NCI-H446 (cell line): ENCODE measurements around the gene ANKRD16.
"Not testable (repeated sequence)": the region's sequence is repeated elsewhere in the genome, so short reads cannot be mapped to it uniquely, and the experiment has no call there.

Source experiments
- DNase-seq, 2 experiments: peaks; one replicate each; lab custom pipeline; 2025; lab: John Stamatoyannopoulos, UW

The ANKRD16 gene

DNA sequence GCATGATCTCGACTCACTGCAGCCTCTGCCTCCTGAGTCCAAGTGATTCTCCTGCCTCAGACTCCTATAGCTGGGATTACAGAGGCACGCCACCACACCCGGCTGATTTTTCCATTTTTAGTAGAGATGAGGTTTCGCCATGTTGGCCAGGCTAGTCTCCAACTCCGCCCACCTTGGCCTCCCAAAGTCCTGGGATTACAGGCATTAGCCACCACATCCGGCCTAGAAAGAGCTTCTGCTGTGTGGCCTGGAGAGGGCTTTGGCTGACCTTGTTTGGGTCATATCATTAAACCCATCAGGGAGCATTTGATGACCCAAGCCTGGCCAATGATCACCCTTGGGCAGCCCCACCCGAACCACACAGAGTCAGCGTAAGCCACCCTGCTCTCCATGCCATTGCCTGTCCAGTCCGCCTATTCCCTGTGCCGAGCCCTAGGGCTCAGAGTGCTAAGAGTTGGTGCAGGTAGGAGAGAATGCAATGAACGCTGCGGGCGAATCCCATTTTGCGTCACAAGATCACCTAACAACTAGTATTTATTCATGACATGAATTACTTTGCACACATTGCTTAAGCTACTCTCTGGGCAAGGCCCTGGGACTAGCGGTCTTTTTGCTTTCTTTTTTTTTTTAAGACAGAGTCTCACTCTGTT is 54.1 kb downstream of the ANKRD16 start:
- no peak for DNase-seq

DNA sequence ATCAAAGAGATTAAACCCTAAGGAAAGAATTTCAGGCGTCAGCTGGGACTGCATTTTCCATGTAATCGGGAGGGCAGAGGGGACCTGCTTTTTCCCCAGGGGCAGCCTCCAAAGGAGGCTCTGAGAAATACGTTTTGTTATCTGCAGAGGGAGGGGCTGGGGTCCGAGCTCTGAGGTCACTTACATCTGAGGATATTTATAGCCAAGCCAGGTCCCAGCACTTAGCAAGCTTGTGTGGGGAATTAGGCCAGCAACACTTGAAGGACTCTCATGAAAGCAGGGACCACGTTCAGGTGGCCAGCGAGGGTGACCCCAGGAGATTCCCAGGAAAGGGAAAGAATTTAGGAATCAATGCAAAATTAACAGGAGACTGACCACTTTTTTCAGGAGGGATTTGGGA is 55.9 kb downstream of the ANKRD16 start:
- no peak for DNase-seq

DNA sequence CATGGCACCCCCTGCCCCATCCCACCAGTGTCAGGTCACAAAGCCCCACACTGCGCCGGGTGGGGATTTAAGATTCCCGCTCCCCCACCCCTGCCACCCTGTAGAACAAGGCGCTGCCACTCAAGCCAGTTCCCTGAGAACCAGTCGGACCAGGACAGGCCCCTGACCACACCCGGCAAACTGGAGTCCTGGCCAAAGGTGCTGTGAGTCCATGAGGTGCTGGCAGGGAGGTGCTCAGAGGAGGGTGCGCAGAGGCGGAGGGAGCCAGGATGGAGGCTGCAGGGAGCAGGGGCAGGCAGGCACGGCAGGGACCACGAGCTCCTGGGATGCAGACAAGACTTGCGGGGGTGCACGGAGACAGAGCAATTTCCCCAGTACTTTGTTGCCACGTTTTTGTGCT is 56.7 kb downstream of the ANKRD16 start:
- no peak for DNase-seq

DNA sequence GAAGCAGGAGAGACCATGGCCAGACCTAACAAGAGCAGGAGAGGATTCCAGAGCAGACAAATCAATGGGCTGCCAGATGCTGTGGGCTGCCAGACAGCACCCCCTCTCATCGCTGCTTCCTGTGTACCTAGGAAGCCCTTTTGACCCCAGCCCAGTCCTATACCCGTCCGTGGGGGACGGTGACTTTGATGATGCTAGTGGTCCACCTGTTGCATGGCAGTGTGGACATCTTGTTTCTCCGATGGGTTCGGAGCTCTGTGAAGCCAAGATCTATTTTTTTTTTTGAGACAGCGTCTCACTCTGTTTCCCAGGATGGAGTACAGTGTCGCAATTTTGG is 58.3 kb downstream of the ANKRD16 start:
- no peak for DNase-seq

DNA sequence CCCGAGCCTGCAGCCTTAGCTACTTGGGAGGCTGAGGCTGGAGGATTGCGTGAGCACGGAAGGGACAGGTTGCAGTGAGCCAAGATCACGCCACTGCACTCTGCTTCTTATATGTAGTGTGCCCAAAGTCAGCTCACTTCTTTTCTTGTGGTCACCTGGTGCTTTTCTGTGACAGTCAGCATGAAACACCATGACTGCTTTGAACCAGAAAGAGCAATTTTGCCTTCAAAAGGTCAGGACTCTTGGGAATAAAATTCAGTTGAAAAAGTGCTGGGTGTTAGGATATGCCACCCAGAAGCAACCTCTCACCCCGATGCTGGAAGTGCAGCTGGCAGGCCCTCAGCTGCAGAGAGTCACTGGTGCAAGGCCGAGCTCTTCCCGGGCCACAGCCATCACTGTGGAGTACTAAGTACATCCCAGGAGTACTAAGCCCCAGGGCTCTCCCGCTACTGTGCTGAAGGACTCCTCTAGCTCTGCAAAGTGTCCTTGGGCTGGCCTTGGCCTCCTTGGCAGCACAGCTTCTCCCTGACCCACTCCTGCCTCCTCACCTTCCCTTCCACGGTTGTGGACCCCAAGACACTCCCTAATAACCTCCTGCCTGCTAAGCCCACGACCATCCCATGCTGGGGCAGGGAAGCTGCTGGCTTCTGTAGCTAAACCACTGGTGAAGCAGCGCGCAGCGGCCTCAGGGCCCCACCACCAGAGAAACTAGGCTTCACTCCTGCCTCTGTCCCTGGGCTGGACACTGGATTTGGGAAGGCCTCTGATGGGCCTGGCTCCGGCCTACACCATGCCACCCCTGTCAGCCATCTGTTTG is 58.9 kb downstream of the ANKRD16 start:
- no peak for DNase-seq

DNA sequence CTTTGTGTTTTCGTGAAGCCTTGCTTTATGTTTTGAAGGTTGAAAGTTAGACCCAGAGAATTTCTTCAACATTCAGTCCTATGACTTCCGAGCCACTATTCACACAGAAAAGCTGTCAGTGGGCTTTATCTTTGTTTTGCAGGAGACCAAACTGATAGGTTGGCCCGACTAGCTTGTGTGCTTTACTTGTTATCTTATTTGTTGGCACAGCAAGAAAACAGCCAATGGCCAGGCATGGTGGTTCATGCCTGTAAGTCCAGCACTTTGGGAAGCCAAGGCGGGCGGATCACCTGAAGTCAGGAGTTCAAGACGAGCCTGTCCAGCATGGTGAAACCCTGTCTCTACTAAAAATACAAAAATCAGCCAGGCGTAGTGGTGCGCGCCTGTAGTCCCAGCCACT is 60.4 kb downstream of the ANKRD16 start:
- DNase-seq, result no peak

DNA sequence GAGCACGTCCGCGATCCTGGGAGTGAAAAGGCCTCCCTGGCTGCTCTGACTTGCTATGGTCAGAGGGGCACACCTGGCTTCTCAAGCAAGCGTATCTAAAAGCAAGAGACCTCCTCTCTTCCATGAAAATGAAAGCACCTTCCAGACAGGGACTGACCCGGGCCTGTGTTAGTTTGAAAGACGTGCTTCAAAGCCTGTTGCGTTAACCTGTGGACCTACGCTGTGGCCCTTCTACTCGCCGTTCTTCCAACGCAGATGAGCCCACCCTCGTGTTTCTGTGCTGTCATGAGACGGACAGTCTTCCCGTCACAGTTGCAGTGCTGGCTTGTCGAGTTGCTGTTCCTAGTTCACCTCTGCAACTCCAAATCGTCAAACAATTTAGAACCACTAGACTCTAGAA is 61.0 kb downstream of the ANKRD16 start:
- no peak for DNase-seq

DNA sequence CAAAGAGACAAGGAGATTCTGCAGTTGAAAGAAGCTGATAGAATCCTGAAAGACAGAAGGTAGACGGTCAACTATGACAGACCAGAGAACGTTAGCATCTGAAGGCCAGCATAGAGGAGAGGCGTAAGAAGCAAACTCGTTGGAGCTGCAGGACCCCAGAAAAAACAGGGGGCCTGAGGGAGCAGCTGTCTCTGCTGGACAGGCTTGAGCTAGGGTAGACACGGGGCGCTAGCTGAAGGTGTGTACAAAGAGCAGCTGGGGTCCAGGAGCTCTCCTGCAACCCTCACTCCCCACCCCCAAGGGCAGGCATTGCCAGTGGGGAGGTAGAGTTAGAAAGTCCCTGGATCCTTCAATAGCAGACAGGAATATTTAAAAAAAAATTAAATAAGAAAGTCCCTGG is 61.9 kb downstream of the ANKRD16 start:
- no peak for DNase-seq

DNA sequence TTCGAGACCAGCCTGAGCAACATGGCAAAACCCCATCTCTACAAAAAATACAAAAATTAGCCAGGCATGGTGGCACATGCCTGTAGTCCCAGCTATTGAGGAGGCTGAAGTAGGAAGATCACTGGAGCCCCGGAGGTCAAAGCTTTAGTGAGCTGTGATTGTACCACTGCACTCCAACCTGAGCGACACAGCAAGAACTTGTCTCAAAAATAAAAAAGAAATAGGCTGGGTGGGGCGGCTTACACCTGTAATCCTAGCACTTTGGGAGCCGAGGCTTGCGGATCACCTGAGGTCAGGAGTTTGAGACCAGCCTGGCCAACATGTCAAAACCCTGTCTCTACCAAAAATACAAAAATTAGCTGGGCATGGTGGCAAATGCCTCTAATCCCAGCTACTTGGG is 63.2 kb downstream of the ANKRD16 start:
- not testable (repeated sequence) for DNase-seq

DNA sequence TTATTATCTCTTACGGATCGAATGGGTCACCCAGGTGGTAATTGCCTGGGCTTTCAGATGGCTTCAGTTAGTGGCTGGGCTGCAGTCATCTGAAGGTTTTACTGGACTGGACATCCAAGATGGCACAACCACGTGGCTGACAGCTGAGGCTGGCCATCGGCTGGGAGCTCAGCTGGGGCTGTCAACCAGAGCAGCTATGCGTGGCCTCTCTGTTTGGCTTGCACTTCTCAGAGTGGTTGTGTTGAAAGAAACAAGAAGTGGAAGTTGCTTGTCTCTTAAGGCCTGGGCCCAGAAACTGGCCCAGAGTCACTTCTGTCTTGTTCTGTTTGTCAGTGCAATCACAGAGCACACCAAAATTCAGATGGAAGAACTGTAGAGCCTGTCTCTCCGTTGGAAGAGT is 70.8 kb downstream of the ANKRD16 start:
- no peak for DNase-seq

DNA sequence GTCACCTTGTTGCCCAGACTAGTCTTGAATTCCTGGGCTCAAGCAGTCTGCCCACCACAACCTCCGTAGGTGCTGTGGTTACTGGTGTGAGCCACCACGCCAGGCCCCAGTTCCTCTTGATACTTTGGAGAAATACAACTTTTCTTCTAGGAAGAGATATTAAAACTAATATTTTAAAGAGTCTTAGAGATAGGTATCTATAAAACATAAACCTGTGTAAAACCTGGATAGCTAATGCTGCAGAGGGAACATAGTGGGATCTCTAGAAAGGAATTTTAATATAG is 71.7 kb downstream of the ANKRD16 start:
- DNase-seq, result no peak

DNA sequence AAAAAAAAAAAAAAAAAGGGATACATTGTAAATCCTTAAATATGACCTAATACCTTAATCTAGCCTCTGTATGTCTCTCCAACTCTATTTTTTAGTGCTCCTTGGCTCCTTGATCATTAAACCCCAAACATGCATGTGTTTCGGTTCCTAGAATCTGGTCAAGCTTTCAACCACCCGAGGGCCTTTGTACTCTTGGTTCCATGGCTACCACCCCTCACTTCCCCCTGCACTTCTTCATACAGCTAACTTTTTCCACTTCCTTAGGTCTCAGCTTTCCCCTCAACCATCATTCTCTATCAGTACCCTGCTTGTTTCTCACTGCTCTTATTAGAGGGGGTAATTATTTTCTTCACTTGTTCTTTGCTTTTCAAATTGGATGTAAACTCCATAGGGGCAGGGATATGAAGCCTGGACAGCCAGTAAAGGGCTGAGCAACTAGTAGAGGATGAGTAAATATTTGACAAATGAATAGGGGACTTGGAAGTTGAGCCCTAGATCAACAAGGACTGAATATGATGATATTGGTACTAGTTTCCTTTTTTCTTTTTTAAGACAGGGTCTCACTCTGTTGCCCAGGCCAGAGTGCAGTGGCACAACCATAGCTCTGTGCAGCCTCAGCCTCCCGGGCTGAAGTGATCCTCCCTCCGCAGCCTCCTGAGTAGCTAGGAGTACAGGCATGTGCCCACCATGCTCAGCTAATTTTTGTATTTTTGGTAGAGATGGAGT is 72.2 kb downstream of the ANKRD16 start:
- no peak for DNase-seq

DNA sequence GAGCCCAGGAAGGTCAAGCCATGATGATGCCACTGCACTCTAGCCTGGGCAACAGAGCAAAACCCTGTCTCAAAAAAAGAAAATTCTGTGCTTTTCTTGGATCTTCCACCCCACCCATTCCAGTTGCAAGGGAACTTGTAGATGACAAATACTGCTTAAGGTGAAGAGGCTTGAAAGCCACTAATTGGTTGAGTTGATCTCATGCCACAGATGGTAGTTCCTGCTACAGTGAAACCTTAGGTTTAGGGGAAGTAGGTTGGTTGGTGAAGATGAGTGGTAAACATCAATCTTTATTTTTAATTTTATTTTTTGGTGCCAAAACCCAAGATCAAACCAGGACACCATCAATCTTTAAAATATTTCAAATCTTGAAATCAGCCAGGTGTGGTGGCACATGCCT is 73.5 kb downstream of the ANKRD16 start:
- no peak for DNase-seq

DNA sequence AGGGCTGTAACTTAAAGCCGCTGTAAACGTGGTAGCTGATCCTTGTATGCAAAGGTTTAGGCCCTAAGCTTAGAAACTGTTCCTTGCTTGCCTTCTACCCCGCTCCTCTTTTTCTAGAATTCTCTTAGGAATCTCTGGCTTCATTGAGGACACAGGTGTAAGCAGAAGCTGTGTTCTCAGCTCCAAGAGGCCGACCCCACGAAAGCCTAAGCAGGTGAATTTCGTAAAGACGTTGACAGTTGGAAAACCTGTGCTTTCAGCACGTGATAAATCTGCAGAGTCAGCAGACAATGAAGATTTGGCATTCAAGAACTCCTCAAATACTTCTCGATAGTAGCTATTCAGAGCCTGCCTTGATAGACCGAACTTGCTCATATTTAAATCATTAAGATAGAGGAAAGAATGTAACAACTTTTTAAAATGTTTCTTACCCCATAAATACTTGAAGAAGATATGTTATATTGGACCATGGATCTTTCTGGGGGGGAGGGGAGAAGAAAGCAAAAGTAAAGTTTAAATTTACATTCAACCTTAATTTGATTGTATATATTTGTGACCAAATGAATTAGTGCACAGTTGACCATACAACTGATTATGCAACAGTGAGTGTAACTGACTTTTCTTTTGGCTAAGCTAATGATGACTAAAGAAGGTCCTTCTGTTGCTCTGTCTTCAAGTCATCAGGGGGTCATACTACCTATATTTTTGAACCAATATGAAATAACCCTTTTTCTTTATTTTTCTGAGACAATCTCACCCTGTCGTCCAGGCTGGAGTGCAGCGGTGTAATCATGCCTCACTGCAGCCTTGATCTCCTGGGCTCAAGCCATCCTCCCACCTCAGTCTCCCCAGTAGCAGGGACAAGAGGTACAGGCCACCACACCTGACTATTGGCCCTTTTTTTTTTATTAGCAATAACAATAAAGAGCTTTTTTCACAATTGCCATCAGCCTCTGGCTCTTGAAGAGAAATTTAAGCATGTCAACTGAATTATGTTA is 75.3 kb downstream of the ANKRD16 start:
- no peak for DNase-seq

DNA sequence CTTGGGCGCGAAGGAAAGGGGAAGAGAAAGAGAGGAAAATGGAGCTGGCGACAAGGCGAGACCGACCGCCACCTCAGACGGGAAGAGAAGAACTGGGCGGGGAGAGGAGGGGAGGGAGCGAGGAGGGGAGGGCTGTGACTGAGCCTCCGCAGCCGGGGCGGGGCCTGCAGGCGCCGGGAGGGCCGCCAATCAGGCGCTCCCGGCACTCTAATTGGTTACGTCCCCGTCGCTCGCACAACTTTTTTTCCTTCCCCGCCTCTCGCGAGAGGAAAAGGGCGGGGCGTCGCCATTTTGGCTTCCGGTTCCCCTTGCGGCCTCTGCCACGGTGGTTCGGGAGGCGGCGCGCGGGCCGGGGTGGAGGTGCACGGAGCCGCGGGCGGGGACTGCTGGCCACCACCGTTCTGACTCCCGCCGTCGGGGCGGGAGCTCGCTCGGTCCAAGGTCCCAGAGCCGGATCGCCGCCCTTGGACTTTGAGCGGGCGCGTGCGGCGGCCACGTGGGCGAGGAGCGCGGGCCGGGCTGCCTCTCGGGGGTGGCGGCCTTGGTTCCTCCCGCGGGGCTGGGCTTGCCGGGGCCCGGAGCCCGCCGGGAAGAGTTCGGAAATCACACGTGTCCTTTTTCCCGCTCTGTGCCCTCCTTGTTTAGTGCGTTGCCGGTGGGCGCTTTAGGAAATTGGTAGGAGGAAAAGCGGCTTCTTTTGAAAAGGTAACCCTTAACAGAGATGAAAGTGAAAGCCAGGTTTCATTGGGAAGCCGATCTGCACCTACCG is 76.2 kb downstream of the ANKRD16 start, which contains the start of gene GDI2:
GDI2 (minus strand) TSS at position 94 of the 769 bp plus-strand sequence. CDS start 176 bp downstream, outside the sequence.
- DNase-seq, result peak; percentile 88 to 99

DNA sequence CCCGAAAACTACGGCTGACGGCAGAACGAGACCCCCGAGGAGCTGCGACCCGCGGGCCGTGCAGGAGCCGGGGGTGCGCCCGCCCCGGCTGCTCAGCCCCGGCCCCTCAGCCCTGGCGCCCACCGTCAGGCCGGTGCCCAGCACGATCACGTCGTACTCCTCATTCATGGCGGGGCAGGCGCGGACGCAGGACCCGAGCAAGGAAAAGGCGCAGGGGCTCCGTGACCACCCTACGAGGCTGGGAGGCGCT is 76.7 kb downstream of the ANKRD16 start:
- DNase-seq, result no peak

DNA sequence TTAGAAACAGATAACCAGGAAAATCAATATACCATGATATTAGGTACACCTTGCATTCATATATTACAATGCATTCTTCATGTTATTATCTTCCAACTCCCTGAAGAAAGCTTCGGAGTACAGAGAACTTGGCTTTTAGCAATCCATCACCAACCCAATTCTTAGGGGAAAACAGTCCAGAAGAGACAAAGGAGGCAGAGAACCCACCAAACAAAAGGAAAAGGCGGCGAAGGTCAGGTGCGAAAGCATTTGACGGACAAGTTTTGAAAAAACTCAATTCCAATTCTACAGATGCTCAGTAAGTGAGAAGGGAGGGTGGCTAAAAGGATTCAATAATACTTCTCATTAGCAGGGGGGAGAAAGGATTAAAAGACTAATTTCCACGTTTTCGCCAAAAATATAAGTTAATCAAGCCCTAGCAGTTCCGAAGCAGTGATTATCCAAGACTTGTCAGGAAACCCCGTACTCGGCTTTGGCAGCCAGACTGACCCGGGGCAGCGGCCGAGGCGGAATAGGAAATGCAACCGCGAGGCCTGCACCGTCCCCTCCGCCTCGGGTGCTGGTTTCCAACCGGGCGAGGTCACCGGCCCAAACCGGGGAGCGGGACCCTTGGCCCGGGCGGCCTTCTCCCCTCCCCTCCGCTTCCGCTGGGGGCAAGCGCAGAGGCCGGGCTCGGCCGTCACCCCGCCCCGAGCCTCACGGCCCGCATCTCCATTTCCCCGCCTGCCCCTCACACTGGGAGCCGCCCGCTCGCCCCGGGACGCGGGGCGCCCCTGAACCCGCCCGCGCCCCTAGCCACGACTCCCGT is 77.2 kb downstream of the ANKRD16 start:
- DNase-seq, result peak in 1 of 2 experiments; percentile 24
